Gastroesophageal sphincter (tissue), 3 donors: ENCODE measurements around the gene TMEM39A.

Experiments used
- CTCF ChIP-seq, 4 experiments: fragments of 200-600 bp in 2 of 4; fragments of 450-650 bp in 2 of 4; sonication (generic) in 1 of 4; IDR thresholded peaks; one replicate each; pipeline ENCODE4 v1.5.1; 2017 to 2019; ENCODE audit warnings: antibody characterized with exemption in 4 of 4, mild to moderate bottlenecking in 2 of 4, moderate library complexity in 2 of 4
- POLR2A ChIP-seq, 2 donors: fragments of 450-650 bp; IDR thresholded peaks; one replicate each; pipeline ENCODE4 v1.6.1; 2017; ENCODE audit warnings: antibody characterized with exemption in 2 of 2, mild to moderate bottlenecking in 2 of 2, moderate library complexity in 1 of 2

DNA sequence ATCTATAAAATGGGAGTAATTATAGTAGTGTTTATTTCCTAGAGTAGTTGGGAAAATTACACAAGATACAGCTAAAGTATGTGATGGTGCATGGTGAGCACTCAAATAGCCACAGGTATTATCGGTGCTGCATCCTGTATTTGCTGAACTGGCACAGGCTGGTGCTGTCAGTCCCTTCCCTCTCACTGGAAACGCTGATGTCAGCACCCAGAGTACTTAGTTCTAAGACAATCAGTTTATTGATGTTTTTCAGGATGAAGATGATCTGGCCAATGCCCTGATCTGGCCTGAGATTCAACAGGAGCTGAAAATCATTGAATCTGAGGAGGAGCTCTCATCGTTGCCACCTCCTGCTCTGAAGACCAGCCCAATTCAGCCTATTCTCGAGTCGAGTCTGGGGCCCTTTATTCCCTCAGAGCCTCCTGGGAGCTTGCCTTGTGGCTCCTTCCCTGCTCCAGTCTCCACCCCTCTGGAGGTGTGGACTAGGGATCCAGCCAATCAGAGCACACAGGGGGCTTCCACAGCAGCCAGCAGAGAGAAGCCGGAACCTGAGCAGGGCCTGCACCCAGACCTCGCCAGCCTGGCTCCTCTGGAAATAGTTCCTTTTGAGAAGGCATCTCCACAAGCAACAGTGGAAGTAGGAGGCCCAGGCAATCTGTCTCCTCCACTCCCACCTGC is 49.7 kb downstream of the TMEM39A start:
- TF ChIP-seq POLR2A (IDR thresholded peaks at IDR 0.05), result no peak
- TF ChIP-seq CTCF (IDR thresholded peaks at IDR 0.05), result no peak
